ENCODE measurements around the gene POLR2A.

Gene POLR2A

GRCh38 chr17:7508846-7509245, 24.7 kb downstream of the POLR2A start:
- no peak for DNase-seq

- no peak for DNase-seq
Observed at GRCh38 chr17:7509937-7510336, 25.8 kb downstream of the POLR2A start.

GRCh38 chr17:7511108-7511507, 26.9 kb downstream of the POLR2A start:
- no peak for DNase-seq

GRCh38 chr17:7512105-7512504, 27.9 kb downstream of the POLR2A start:
- no peak for DNase-seq

DNA sequence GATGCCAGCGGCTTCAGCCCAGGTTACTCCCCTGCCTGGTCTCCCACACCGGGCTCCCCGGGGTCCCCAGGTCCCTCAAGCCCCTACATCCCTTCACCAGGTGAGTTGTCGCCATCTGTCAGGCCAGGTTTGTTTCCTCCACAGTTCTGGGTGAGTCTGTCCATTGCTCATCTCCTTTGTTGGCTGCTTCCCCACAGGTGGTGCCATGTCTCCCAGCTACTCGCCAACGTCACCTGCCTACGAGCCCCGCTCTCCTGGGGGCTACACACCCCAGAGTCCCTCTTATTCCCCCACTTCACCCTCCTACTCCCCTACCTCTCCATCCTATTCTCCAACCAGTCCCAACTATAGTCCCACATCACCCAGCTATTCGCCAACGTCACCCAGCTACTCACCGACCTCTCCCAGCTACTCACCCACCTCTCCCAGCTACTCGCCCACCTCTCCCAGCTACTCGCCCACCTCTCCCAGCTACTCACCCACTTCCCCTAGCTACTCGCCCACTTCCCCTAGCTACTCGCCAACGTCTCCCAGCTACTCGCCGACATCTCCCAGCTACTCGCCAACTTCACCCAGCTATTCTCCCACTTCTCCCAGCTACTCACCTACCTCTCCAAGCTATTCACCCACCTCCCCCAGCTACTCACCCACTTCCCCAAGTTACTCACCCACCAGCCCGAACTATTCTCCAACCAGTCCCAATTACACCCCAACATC, 28.8 kb downstream of the POLR2A start:
- no peak for DNase-seq

DNA sequence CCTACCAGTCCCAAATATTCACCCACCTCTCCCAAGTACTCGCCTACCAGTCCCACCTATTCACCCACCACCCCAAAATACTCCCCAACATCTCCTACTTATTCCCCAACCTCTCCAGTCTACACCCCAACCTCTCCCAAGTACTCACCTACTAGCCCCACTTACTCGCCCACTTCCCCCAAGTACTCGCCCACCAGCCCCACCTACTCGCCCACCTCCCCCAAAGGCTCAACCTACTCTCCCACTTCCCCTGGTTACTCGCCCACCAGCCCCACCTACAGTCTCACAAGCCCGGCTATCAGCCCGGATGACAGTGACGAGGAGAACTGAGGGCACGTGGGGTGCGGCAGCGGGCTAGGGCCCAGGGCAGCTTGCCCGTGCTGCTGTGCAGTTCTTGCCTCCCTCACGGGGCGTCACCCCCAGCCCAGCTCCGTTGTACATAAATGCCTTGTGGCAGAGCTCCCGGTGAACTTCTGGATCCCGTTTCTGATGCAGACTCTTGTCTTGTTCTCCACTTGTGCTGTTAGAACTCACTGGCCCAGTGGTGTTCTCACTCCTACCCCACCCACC, 29.8 kb downstream of the POLR2A start:
- DNase-seq: no peak

DNA sequence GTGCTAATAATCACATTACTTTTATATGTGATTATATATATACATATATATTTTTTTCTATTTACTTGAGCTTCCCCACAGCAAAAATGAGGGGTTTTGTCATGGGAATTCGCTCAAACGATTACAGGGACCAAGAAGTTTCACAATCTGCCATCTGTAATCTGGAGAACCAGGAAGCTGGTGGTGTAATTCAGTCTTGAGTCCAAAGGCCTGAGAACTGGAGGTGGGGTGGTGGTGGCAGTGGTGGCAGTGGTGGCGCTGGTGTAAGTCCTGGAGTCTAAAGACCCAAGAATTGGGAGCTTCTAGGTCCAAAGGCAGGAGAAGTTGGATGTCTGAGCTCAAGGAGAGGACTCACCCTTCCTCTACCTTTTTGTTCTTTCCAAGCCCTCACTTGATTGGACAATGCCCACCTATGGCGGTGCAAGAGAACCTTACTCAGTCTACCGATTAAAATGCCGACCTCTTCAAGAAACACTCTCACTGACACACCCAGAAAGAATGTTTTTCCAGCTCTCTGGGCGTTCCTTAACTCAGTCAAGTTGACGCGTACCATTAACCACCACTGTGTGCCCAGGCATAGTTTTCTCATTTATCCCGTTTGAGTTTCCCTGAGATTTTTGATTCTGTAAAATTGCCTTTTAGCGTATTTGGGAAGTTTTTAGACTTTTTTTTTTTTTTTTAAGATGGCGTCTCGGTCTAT, 31.9 kb downstream of the POLR2A start:
- DNase-seq: no peak

GRCh38 chr17:7523033-7523432, 38.9 kb downstream of the POLR2A start:
- DNase-seq: no peak

GRCh38 chr17:7528842-7529241, 44.7 kb downstream of the POLR2A start:
- no peak for DNase-seq

DNA sequence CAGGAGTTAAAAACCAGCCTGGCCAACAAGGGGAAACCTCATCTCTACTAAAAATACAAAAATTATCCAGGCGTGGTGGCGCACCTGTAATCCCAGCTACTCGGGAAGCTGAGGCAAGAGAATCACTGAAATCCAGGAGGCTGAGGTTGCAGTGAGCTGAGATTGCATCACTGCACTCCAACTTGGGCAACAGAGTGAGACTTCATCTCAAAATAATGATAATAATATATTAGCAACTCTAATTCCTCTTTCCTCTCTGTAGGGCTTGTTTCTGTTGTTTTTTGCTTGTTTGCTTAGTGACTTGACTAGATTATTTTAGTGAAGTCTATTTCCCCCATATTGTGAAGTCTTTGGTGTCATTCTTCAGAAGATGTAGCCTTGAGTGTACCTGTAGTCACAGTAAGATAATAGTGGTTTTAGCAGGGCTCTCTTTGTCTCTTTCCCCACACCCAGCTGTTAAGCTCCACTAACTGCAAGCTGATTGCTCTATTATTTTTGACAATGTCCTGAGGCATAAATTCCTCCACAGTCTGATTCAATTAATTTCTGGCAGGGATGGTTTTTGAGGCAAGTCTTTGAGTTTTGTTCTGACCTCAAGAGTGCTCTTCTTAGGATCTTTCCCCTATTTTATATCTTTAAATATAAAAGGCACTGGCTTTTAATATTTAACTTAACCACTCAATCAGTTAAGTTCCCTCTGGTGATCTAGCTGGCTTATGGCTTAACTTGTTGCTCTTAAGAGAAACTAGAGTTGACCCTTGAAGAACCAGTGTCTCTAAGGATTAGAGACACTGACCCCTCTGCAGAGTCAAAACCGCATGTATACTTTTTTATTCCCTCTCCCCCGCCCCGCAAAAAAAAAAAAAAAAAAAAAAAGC, 46.1 kb downstream of the POLR2A start:
- no peak for DNase-seq

GRCh38 chr17:7538050-7538449, 53.9 kb downstream of the POLR2A start:
- no peak for DNase-seq

DNA sequence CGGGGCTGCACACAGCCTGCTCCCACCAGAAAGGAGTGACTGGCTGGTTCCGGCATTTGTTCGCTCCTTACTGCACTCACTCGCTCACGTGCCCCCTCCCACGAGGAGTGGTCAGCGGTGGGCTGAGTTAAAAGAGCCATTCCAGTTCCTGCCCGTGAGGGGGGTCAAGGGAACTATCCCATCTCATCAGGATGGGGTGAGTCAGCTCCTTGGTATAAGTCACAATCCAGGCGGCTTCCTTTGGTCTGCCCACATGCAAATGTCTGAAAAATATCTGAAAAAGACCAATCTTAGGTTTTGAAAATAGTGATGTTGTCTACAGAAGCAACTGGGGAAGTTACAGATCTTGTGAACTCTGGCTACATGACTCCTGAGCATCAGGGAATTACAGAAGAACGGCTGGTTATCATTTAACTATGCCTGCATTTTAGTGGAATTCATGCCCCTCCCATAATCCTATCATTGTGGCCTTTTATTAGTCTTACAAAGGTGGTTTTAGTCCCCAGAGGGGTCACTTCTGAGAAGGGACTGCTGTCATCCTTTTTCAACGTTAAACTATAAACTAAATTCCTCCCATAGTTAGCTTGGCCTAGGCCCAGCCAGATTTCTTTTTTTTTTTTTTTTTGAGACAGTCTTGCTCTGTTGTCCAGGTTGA, 54.9 kb downstream of the POLR2A start:
- no peak for DNase-seq

GRCh38 chr17:7541074-7541621, 57.0 kb downstream of the POLR2A start:
- DNase-seq: no peak

DNA sequence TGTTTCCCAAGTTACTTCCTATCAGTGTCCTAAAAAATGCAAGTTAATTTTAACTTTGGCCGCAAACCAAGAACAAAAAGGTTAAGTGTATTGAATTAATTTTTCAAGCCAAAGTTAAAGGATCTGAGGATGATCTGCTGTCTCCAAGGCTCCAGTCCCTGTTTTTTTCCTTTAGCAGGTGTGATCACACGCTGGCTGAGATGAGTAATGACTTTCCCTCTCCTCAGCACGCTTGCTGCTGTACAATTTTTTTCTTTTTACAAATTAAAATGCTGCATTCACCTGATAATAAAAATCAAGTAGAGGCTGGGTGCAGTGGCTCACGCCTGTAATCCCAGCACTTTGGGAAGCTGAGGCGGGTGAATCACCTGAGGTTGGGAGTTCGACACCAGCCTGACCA, 60.7 kb downstream of the POLR2A start:
- DNase-seq: no peak

DNA sequence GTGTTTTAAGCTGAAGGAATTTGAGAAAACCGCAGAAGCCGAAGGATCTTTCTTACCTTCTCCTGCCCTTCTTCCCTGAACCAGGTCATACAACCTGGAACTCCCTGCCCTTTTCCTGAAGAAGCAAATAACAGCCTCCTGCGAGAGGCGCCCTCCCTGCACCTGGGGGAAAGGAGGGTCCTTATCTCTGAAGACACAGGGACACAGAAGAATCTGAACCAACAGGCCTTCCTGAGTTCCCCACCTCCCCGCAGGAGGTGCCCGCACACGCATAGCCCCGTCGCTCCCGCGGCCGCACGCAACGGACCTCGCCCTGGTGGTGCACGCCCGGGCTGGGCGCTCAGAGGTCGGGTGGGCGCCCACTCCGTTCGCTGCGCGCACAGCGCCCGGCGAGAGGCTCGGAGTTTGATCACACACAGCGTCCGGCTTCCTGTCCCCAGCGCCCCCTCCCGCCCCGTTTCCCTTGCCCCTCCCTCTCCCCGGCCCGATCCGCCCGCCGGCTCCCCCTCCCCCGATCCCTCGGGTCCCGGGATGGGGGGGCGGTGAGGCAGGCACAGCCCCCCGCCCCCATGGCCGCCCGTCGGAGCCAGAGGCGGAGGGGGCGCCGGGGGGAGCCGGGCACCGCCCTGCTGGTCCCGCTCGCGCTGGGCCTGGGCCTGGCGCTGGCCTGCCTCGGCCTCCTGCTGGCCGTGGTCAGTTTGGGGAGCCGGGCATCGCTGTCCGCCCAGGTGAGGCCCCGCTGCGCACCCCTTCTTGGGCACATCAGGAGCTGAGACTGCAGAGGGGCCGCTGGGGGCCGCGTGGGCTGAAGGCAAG, 64.6 kb downstream of the POLR2A start, which contains the start of gene TNFSF12:
Gene TNFSF12, plus strand, starts transcription at position 474 of the 816 bp plus-strand sequence. Its CDS starts 96 bp downstream, at position 570.
- no peak for DNase-seq
